ENCODE results near the gene EXD3. TPM values are rescaled to one million over a fixed set of nuclear protein-coding genes. Genes with fewer than 3 reads are reported as not detected.

EXD3 gene
- total RNA-seq, 3 donors from 2014 or later: 7.7 to 28.7 (median 20.6) TPM

GRCh38 chr9:137462986-137463930, 40.3 kb upstream of the EXD3 start:
- no peak overlapping the region for H3K4me3 ChIP-seq
- no peak overlapping the region for H3K27ac ChIP-seq
- no peak for DNase-seq (ENCODE audit: low spot score in 2 of 2)
- H3K27me3 ChIP-seq: no peaks in the 10 kb centered on the region
- intact Hi-C loops (cut with DNase I; ENCODE audit: low total_unique reads): no loop called here
- no peaks in the 10 kb centered on the region for H3K9me3 ChIP-seq
- H3K36me3 ChIP-seq: no peaks in the 10 kb centered on the region
- no peak for TF ChIP-seq POLR2A (IDR thresholded peaks at IDR 0.05)
- TF ChIP-seq POLR2AphosphoS5 (IDR thresholded peaks at IDR 0.05): no peak
- TF ChIP-seq CTCF (IDR thresholded peaks at IDR 0.05): no peak
- no peaks in the 10 kb centered on the region for H3K4me1 ChIP-seq

GRCh38 chr9:137462396-137462985, 39.5 kb upstream of the EXD3 start:
- TF ChIP-seq CTCF (IDR thresholded peaks at IDR 0.05): no peak
- TF ChIP-seq POLR2A (IDR thresholded peaks at IDR 0.05): no peak
- no peak for TF ChIP-seq POLR2AphosphoS5 (IDR thresholded peaks at IDR 0.05)
- Histone ChIP-seq H3K9me3 (no peaks in the 10 kb centered on the region), H3K4me1 (no peaks in the 10 kb centered on the region), H3K27ac (no peak overlapping the region), H3K4me3 (peak overlapping the region in 1 of 3 donors; percentile 15), H3K36me3 (no peaks in the 10 kb centered on the region), H3K27me3 (no peaks in the 10 kb centered on the region)
- intact Hi-C loops (cut with DNase I; ENCODE audit: low total_unique reads): no loop called here
- no peak for DNase-seq (ENCODE audit: low spot score in 2 of 2)

GRCh38 chr9:137461663-137462395, 38.9 kb upstream of the EXD3 start:
- Histone ChIP-seq H3K27ac (no peak overlapping the region), H3K27me3 (no peaks in the 10 kb centered on the region), H3K36me3 (no peaks in the 10 kb centered on the region), H3K4me1 (no peaks in the 10 kb centered on the region), H3K9me3 (no peaks in the 10 kb centered on the region), H3K4me3 (peak overlapping the region in 1 of 3 donors; percentile 15)
- intact Hi-C loops (cut with DNase I; ENCODE audit: low total_unique reads): no loop called here
- no peak for DNase-seq (ENCODE audit: low spot score in 2 of 2)
- TF ChIP-seq CTCF (IDR thresholded peaks at IDR 0.05) (no peak), POLR2AphosphoS5 (IDR thresholded peaks at IDR 0.05) (no peak), POLR2A (IDR thresholded peaks at IDR 0.05) (no peak)

GRCh38 chr9:137461316-137461662, 38.3 kb upstream of the EXD3 start:
- H3K4me3 ChIP-seq: no peak overlapping the region
- no peaks in the 10 kb centered on the region for H3K9me3 ChIP-seq
- no peaks in the 10 kb centered on the region for H3K27me3 ChIP-seq
- no peak for DNase-seq (ENCODE audit: low spot score in 2 of 2)
- no peak overlapping the region for H3K27ac ChIP-seq
- intact Hi-C loops (cut with DNase I; ENCODE audit: low total_unique reads): no loop called here
- H3K36me3 ChIP-seq: no peaks in the 10 kb centered on the region
- no peaks in the 10 kb centered on the region for H3K4me1 ChIP-seq
- no peak for TF ChIP-seq POLR2A (IDR thresholded peaks at IDR 0.05)
- TF ChIP-seq POLR2AphosphoS5 (IDR thresholded peaks at IDR 0.05): no peak
- no peak for TF ChIP-seq CTCF (IDR thresholded peaks at IDR 0.05)

All from breast epithelium (tissue), 4 donors.